ENCODE data around the gene MLN. TPM values are rescaled to one million over a fixed set of nuclear protein-coding genes. Genes with fewer than 3 reads are reported as not detected.

MLN gene
- total and polyA plus RNA-seq, 2 of the 4 experiments (the other 2 are of a cell fraction) = not detected

GRCh38 chr6:33771146-33772081, 32.4 kb downstream of the MLN start:
- in situ Hi-C loops (cut with MboI; ENCODE audit: low sequenced_read_pairs) (loop anchor here (5.0 kb wide), 1 partner anchor 261 kb away; no protein-coding TSS in a partner anchor), dilution Hi-C loops (cut with HindIII; ENCODE audit: low sequenced_read_pairs, unreplicated experiment) (no loop called here), intact Hi-C loops (cut with micrococcal nuclease) (loop anchor here (1.0 to 2.0 kb wide), 6 partner anchors 17 to 383 kb away; partner anchors contain the start of genes LEMD2 and UQCC2)
- Histone ChIP-seq H4K91ac (ENCODE audit: insufficient read depth, low read depth, low read length) (peak overlapping the region; percentile 98), H4K5ac (ENCODE audit: low read depth, low read length) (peak overlapping the region; percentile 87), H3K9me1 (ENCODE audit: insufficient read depth, low read length) (peaks cover 30% of the 10 kb centered on the region), H3K79me1 (ENCODE audit: low read depth in 1 of 2, low read length in 2 of 2) (peaks cover 0 to 35% of the 10 kb centered on the region in 2 experiments; a peak in 2 of 4 replicates), H2AK9ac (replicated peaks; ENCODE audit: low read depth, low read length, poor library complexity) (peak overlapping the region; percentile 96), H3K9ac (ENCODE audit: low read depth, low read length) (peak overlapping the region; percentile 54), H3K14ac (replicated peaks; ENCODE audit: low read depth, low read length) (peak overlapping the region; percentile 97), H3K56ac (ENCODE audit: extremely low read depth, insufficient read depth, low read length) (peak overlapping the region; percentile 94), H2BK5ac (ENCODE audit: low read depth, low read length, poor library complexity, severe bottlenecking) (peak overlapping the region; percentile 98), H2BK15ac (ENCODE audit: low read depth, low read length) (peak overlapping the region; percentile 88; the same call in 2 of the 3 replicates), H3K9me3 (ENCODE audit: control insufficient read depth, insufficient read depth, low read length) (no peaks in the 10 kb centered on the region), H3K27me3 (ENCODE audit: control insufficient read depth, insufficient read depth, low read length) (no peaks in the 10 kb centered on the region), H2AFZ (replicated peaks; ENCODE audit: low read length, poor library complexity) (peak overlapping the region; percentile 83), H2BK20ac (ENCODE audit: low read depth, low read length) (peak overlapping the region; percentile 94), H3K36me3 (ENCODE audit: control insufficient read depth, insufficient read depth, low read length) (peaks cover 35% of the 10 kb centered on the region), H3K23ac (ENCODE audit: low read depth, low read length) (peak overlapping the region; percentile 97), H4K8ac (ENCODE audit: low read depth in 2 of 2, low read length in 2 of 2) (peak overlapping the region; percentile 93 to 99), H4K20me1 (ENCODE audit: insufficient read depth, low read length) (0 out of 2 replicates have a peak, but pooled peaks cover 4% of the 10 kb centered on the region), H3K4me3 (ENCODE audit: insufficient read depth, low read depth, low read length) (no peak overlapping the region), H2BK120ac (ENCODE audit: low read depth, low read length) (peak overlapping the region; percentile 98), H3K4me2 (ENCODE audit: low read depth, low read length) (peak overlapping the region; percentile 37), H3K18ac (ENCODE audit: low read depth, low read length) (peak overlapping the region; percentile 88), H3K4me1 (ENCODE audit: control insufficient read depth, insufficient read depth, low read length) (peaks cover 49% of the 10 kb centered on the region), H3K4ac (ENCODE audit: low read depth, low read length) (peak overlapping the region; percentile 100), H3K27ac (ENCODE audit: insufficient read depth, low read length) (peak overlapping the region; percentile 98), H2AK5ac (ENCODE audit: low read depth, low read length) (peak overlapping the region; percentile 99)
- ChIA-PET CTCF (interaction anchor here (0.6 to 2.7 kb wide), 19 partner anchors 9 to 440 kb away, joined by 3 to 17 read pairs (median 3); partner anchors contain the start of genes IP6K3 and UQCC2), POLR2A (ENCODE audit: unreplicated experiment) (interaction anchor here (0.8 kb wide), 2 partner anchors 16 to 106 kb away, joined by 3 read pairs; no protein-coding TSS in a partner anchor)
- peak; percentile 81 for ATAC-seq (ENCODE audit: low read depth)
- WGBS, 2 experiments (ENCODE audit: extremely low coverage in 2 of 2, insufficient read length in 1 of 2) = 4% methylated on average over 34 of the region's 47 CpGs; no CpG with 5 or more reads in 1 of the 2 experiments
- DNase-seq = peak; percentile 96
- no TSS peak for BruUV-seq (replicated peaks)
- no peak for TF ChIP-seq MAFK (IDR thresholded peaks at IDR 0.05; ENCODE audit: low read depth, low read length)
- peak; percentile 54; the same call in 1 of the 2 replicates for TF ChIP-seq BHLHE40 (IDR thresholded peaks at IDR 0.05; ENCODE audit: low read depth, low read length)
- no peak for TF ChIP-seq ELK1 (IDR thresholded peaks at IDR 0.05; ENCODE audit: borderline replicate concordance, low read depth, low read length)
- TF ChIP-seq CHD1 (IDR thresholded peaks at IDR 0.05; ENCODE audit: low read depth, low read length) = no peak
- TF ChIP-seq USF2 (IDR thresholded peaks at IDR 0.05; ENCODE audit: low read depth, low read length) = 0 out of 2 replicates have a peak, but pooled peaks have one; percentile 21
- peak; percentile 22; the same call in 1 of the 2 replicates for TF ChIP-seq MXI1 (IDR thresholded peaks at IDR 0.05; ENCODE audit: borderline replicate concordance, low read depth, low read length)
- TF ChIP-seq RCOR1 (IDR thresholded peaks at IDR 0.05; ENCODE audit: insufficient replicate concordance, low read length) = no peak
- TF ChIP-seq NFE2L2 (IDR thresholded peaks at IDR 0.05; ENCODE audit: low read depth, low read length) = no peak
- peak; percentile 86 for TF ChIP-seq MAZ (IDR thresholded peaks at IDR 0.05; ENCODE audit: borderline replicate concordance, low read depth, low read length)
- peak; percentile 83 for TF ChIP-seq CEBPB (IDR thresholded peaks at IDR 0.05; ENCODE audit: low read depth, low read length)
- TF ChIP-seq SMC3 (IDR thresholded peaks at IDR 0.05; ENCODE audit: low read depth, low read length) = peak; percentile 80
- TF ChIP-seq RFX5 (IDR thresholded peaks at IDR 0.05; ENCODE audit: low read depth, low read length) = no peak
- TF ChIP-seq RAD21 (IDR thresholded peaks at IDR 0.05; ENCODE audit: low read length) = peak; percentile 90
- TF ChIP-seq FOS (IDR thresholded peaks at IDR 0.05; ENCODE audit: low read depth, low read length) = no peak
- TF ChIP-seq POLR2A (IDR thresholded peaks at IDR 0.05; ENCODE audit: low read depth, low read length) = no peak
